ENCODE results near the gene B3GNT5.

Gene B3GNT5

GRCh38 chr3:183306798-183307671 is 54.0 kb downstream of the B3GNT5 start:
- Histone ChIP-seq H4K8ac (ENCODE audit: low read length) (peak overlapping the region; percentile 95), H3K4me3 (ENCODE audit: insufficient read depth in 1 of 2, low read depth in 1 of 2, low read length in 2 of 2) (no peak overlapping the region), H3K9me3 (ENCODE audit: control insufficient read depth, low read length) (no peaks in the 10 kb centered on the region), H2BK5ac (ENCODE audit: low read depth, low read length, poor library complexity, severe bottlenecking) (no peak overlapping the region), H3K36me3 (ENCODE audit: control insufficient read depth in 1 of 2, insufficient read depth in 2 of 2, low read depth in 1 of 2, low read length in 2 of 2) (no peaks in the 10 kb centered on the region), H3K27ac (ENCODE audit: low read length, poor library complexity, severe bottlenecking) (peak overlapping the region; percentile 31), H2BK120ac (ENCODE audit: low read depth, low read length) (peak overlapping the region; percentile 71), H3K4me2 (ENCODE audit: low read length, poor library complexity, severe bottlenecking) (no peak overlapping the region), H2AFZ (ENCODE audit: low read depth, low read length) (no peak overlapping the region), H3K27me3 (ENCODE audit: control insufficient read depth in 1 of 2, insufficient read depth in 1 of 2, low read length in 2 of 2) (peaks cover 0 to 4% of the 10 kb centered on the region in 2 experiments), H2BK15ac (ENCODE audit: low read depth, poor library complexity, severe bottlenecking) (peak overlapping the region; percentile 54), H2AK5ac (ENCODE audit: low read length, severe bottlenecking) (peak overlapping the region; percentile 32), H3K79me1 (replicated peaks; ENCODE audit: low read length, poor library complexity, severe bottlenecking) (no peaks in the 10 kb centered on the region), H3K4me1 (ENCODE audit: control insufficient read depth, insufficient read depth, low read depth, low read length) (peaks cover 11% of the 10 kb centered on the region), H3K4ac (ENCODE audit: low read depth in 1 of 2, low read length in 2 of 2) (no peak overlapping the region), H2BK12ac (ENCODE audit: low read length in 2 of 2) (peak overlapping the region; percentile 21 to 92), H4K91ac (ENCODE audit: low read length) (peak overlapping the region; percentile 82), H3K23ac (ENCODE audit: low read length in 2 of 2) (no peak overlapping the region), H3K18ac (ENCODE audit: low read depth in 1 of 2, low read length in 2 of 2) (peak overlapping the region; percentile 55 to 84), H3K9ac (ENCODE audit: low read length) (peak overlapping the region; percentile 39), H3K14ac (ENCODE audit: low read length in 2 of 2) (no peak overlapping the region)
- peak; percentile 87 for DNase-seq
- WGBS: 39% methylated on average over 9 of the region's 9 CpGs

- H3K4me2 ChIP-seq (ENCODE audit: low read length, poor library complexity, severe bottlenecking): no peak overlapping the region
- no peak overlapping the region for H3K4ac ChIP-seq (ENCODE audit: low read depth in 1 of 2, low read length in 2 of 2)
- H2AFZ ChIP-seq (ENCODE audit: low read depth, low read length): no peak overlapping the region
- H3K14ac ChIP-seq (ENCODE audit: low read length in 2 of 2): no peak overlapping the region
- H3K27me3 ChIP-seq (ENCODE audit: control insufficient read depth in 1 of 2, insufficient read depth in 1 of 2, low read length in 2 of 2): peaks cover 0 to 4% of the 10 kb centered on the region in 2 experiments
- H3K36me3 ChIP-seq (ENCODE audit: control insufficient read depth in 1 of 2, insufficient read depth in 2 of 2, low read depth in 1 of 2, low read length in 2 of 2): no peaks in the 10 kb centered on the region
- no peak overlapping the region for H2BK120ac ChIP-seq (ENCODE audit: low read depth, low read length)
- WGBS: 100% methylated on average over 1 of the region's 2 CpGs
- no peak overlapping the region for H3K4me3 ChIP-seq (ENCODE audit: insufficient read depth in 1 of 2, low read depth in 1 of 2, low read length in 2 of 2)
- no peak overlapping the region for H4K8ac ChIP-seq (ENCODE audit: low read length)
- no peak for DNase-seq
- H3K79me1 ChIP-seq (replicated peaks; ENCODE audit: low read length, poor library complexity, severe bottlenecking): no peaks in the 10 kb centered on the region
- no peak overlapping the region for H2BK5ac ChIP-seq (ENCODE audit: low read depth, low read length, poor library complexity, severe bottlenecking)
- no peak overlapping the region for H3K9ac ChIP-seq (ENCODE audit: low read length)
- H3K9me3 ChIP-seq (ENCODE audit: control insufficient read depth, low read length): no peaks in the 10 kb centered on the region
- H2BK12ac ChIP-seq (ENCODE audit: low read length in 2 of 2): peak overlapping the region in 1 of 2 experiments; percentile 21
- H2BK15ac ChIP-seq (ENCODE audit: low read depth, poor library complexity, severe bottlenecking): no peak overlapping the region
- no peak overlapping the region for H4K91ac ChIP-seq (ENCODE audit: low read length)
- peaks cover 6% of the 10 kb centered on the region for H3K4me1 ChIP-seq (ENCODE audit: control insufficient read depth, insufficient read depth, low read depth, low read length)
- H3K18ac ChIP-seq (ENCODE audit: low read depth in 1 of 2, low read length in 2 of 2): no peak overlapping the region
- no peak overlapping the region for H3K23ac ChIP-seq (ENCODE audit: low read length in 2 of 2)
- no peak overlapping the region for H2AK5ac ChIP-seq (ENCODE audit: low read length, severe bottlenecking)
- peak overlapping the region; percentile 50 for H3K27ac ChIP-seq (ENCODE audit: low read length, poor library complexity, severe bottlenecking)
Measured at GRCh38 chr3:183307749-183308148, 54.7 kb downstream of the B3GNT5 start.

- Histone ChIP-seq H2AFZ (ENCODE audit: low read depth, low read length) (no peak overlapping the region), H3K27me3 (ENCODE audit: control insufficient read depth in 1 of 2, insufficient read depth in 1 of 2, low read length in 2 of 2) (no peaks in the 10 kb centered on the region), H3K4me2 (ENCODE audit: low read length, poor library complexity, severe bottlenecking) (no peak overlapping the region), H3K79me1 (replicated peaks; ENCODE audit: low read length, poor library complexity, severe bottlenecking) (no peaks in the 10 kb centered on the region), H3K9ac (ENCODE audit: low read length) (no peak overlapping the region), H3K4me1 (ENCODE audit: control insufficient read depth, insufficient read depth, low read depth, low read length) (peaks cover 7% of the 10 kb centered on the region), H3K27ac (ENCODE audit: low read length, poor library complexity, severe bottlenecking) (no peak overlapping the region), H2BK120ac (ENCODE audit: low read depth, low read length) (no peak overlapping the region), H2BK5ac (ENCODE audit: low read depth, low read length, poor library complexity, severe bottlenecking) (no peak overlapping the region), H4K8ac (ENCODE audit: low read length) (no peak overlapping the region), H2AK5ac (ENCODE audit: low read length, severe bottlenecking) (no peak overlapping the region), H2BK15ac (ENCODE audit: low read depth, poor library complexity, severe bottlenecking) (no peak overlapping the region), H3K4me3 (ENCODE audit: insufficient read depth in 1 of 2, low read depth in 1 of 2, low read length in 2 of 2) (no peak overlapping the region), H3K9me3 (ENCODE audit: control insufficient read depth, low read length) (no peaks in the 10 kb centered on the region), H3K36me3 (ENCODE audit: control insufficient read depth in 1 of 2, insufficient read depth in 2 of 2, low read depth in 1 of 2, low read length in 2 of 2) (no peaks in the 10 kb centered on the region), H2BK12ac (ENCODE audit: low read length in 2 of 2) (no peak overlapping the region), H4K91ac (ENCODE audit: low read length) (no peak overlapping the region), H3K23ac (ENCODE audit: low read length in 2 of 2) (no peak overlapping the region), H3K18ac (ENCODE audit: low read depth in 1 of 2, low read length in 2 of 2) (no peak overlapping the region), H3K14ac (ENCODE audit: low read length in 2 of 2) (no peak overlapping the region), H3K4ac (ENCODE audit: low read depth in 1 of 2, low read length in 2 of 2) (no peak overlapping the region)
- DNase-seq: no peak
- WGBS: 95% methylated on average over 4 of the region's 5 CpGs
Measured at GRCh38 chr3:183308751-183309150, 55.7 kb downstream of the B3GNT5 start.

GRCh38 chr3:183309276-183309675 is 56.2 kb downstream of the B3GNT5 start:
- Histone ChIP-seq H2BK5ac (ENCODE audit: low read depth, low read length, poor library complexity, severe bottlenecking) (no peak overlapping the region), H3K9ac (ENCODE audit: low read length) (no peak overlapping the region), H3K4me2 (ENCODE audit: low read length, poor library complexity, severe bottlenecking) (no peak overlapping the region), H4K91ac (ENCODE audit: low read length) (peak overlapping the region; percentile 22), H3K4me3 (ENCODE audit: insufficient read depth in 1 of 2, low read depth in 1 of 2, low read length in 2 of 2) (no peak overlapping the region), H2BK120ac (ENCODE audit: low read depth, low read length) (no peak overlapping the region), H3K9me3 (ENCODE audit: control insufficient read depth, low read length) (no peaks in the 10 kb centered on the region), H2AK5ac (ENCODE audit: low read length, severe bottlenecking) (peak overlapping the region; percentile 3), H2AFZ (ENCODE audit: low read depth, low read length) (no peak overlapping the region), H3K14ac (ENCODE audit: low read length in 2 of 2) (no peak overlapping the region), H3K36me3 (ENCODE audit: control insufficient read depth in 1 of 2, insufficient read depth in 2 of 2, low read depth in 1 of 2, low read length in 2 of 2) (no peaks in the 10 kb centered on the region), H3K4me1 (ENCODE audit: control insufficient read depth, insufficient read depth, low read depth, low read length) (peaks cover 8% of the 10 kb centered on the region), H3K27me3 (ENCODE audit: control insufficient read depth in 1 of 2, insufficient read depth in 1 of 2, low read length in 2 of 2) (no peaks in the 10 kb centered on the region), H3K27ac (ENCODE audit: low read length, poor library complexity, severe bottlenecking) (no peak overlapping the region), H4K8ac (ENCODE audit: low read length) (no peak overlapping the region), H3K4ac (ENCODE audit: low read depth in 1 of 2, low read length in 2 of 2) (no peak overlapping the region), H2BK15ac (ENCODE audit: low read depth, poor library complexity, severe bottlenecking) (no peak overlapping the region), H3K23ac (ENCODE audit: low read length in 2 of 2) (no peak overlapping the region), H2BK12ac (ENCODE audit: low read length in 2 of 2) (no peak overlapping the region), H3K18ac (ENCODE audit: low read depth in 1 of 2, low read length in 2 of 2) (no peak overlapping the region), H3K79me1 (replicated peaks; ENCODE audit: low read length, poor library complexity, severe bottlenecking) (no peaks in the 10 kb centered on the region)
- 92% methylated on average over 5 of the region's 5 CpGs for WGBS
- no peak for DNase-seq

All from mesenchymal stem cell (in vitro differentiated cells and primary cell).